NCI-H446 (cell line): ENCODE results near the gene PAX8.

Experiments used
- DNase-seq, 2 experiments: peaks; one replicate each; lab custom pipeline; 2025; lab: John Stamatoyannopoulos, UW

The PAX8 gene

GRCh38 chr2:113264713-113265403 lies 13.9 kb downstream of the PAX8 start:
- no peak for DNase-seq

DNA sequence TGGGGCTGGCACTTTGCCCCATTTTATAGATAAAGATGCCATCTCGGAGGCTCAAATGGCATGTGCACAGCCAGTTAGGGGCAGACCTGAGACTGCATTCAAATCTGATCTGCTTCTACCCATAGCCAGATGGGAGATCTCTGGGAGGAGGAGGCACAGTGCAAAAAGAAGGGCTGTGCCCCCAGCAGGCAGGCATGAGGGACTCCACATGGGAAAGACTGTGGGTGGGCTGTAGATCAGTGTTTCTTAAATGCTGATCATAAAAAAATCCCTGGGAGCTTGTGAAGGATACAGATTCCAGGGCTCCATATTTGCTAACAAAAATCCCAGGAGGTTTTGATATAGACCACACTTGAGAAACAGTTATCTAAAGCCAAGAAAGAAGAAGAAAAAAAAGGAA lies 15.2 kb downstream of the PAX8 start:
- no peak for DNase-seq

GRCh38 chr2:113260991-113261390 lies 17.7 kb downstream of the PAX8 start:
- no peak for DNase-seq

- DNase-seq = no peak
These were observed 20.1 kb downstream of the PAX8 start for GRCh38 chr2:113258471-113259147.

DNA sequence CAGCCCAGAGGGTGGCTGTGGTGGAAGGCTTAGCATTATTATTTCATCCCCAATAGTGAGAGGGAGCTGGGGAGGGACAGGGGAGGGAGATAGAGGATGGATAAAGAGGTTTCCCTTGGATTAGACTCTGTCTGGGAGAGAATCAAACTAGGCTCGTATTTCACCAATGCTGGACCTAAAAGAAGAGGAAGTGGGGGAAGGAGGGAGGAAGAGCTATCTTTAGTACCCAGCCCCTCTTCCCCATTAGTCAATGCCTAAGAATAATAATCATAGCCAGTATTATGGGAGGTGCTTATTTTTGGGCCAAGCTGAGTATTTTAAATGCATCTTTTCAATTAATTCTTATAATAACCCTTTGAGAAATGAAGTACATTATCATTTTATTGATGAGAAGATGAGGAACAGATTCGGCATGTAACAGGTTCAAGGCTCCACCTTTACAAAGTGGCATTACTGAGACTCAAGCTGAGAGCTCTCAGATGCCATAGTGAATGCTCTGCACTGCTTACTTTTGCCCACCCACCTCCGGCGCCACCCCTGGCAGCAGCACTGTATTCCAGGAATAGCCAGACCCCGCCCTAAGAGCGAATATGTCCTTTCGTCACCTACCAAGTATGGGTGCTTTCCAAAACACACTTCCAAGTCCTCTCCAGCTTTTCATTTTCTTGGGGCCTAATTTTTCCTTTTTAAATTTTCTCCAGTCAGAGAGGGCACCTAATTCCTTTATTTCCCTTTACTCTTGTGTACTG lies 21.0 kb downstream of the PAX8 start:
- no peak for DNase-seq

GRCh38 chr2:113255140-113256070 lies 23.3 kb downstream of the PAX8 start:
- no peak for DNase-seq

DNA sequence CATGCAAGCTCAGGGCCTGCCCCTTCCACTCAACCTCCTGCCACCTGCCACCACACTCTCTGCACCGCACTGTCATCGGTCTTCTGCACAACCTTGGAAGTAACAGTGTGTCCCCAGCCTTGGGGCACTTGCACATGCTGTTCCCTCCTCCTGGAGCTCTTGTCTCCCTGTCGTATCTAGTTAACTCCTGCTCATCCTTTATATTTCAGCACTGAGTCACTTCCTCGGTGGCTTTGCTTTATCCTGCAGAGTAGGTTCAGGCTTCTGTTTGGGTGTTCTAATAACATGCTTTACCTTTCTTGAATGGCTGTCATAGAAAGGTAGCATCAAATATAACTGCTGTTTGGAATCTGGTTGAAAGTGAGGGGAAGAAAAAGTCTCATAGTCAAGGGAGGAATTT lies 25.3 kb downstream of the PAX8 start:
- no peak for DNase-seq

- DNase-seq = no peak
These were observed 26.6 kb downstream of the PAX8 start for GRCh38 chr2:113252047-113252590.

GRCh38 chr2:113251118-113251517 lies 27.6 kb downstream of the PAX8 start:
- no peak for DNase-seq

DNA sequence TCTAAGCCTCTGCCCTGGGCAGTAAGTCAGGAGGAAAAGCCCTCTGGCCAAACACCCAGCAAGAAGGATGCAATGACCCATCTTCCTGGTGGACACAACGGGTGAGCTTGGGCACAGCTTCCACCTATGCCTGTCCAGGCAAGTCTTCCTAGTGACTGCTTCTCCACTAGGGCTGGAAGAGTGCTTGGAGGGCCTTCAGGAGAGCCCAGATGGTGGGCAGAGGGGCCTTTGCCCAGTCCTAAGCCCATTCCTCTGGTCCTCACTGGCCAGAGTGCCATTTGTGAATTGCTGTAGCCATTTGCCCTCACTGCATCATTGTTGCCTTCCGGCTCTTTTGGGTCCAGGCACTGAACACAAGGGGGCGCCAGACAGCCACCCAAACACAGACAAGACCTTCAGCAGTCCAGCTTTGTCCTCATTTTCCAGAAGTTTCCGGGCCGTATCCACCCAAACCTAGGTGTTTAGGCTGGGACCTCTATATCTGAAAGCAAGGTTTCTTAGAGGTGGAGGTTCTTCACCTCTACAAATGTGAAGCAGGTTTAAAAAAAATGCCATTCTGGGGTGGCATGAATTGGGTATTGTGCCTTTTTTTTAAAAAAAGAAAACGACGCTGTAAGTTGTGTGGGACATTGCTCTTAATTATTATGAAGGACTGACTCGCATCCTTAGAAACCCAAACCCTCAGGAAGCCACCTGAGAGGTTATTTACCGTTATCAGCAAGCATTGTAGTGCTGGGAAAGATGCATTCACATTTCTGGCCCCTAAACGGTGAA lies 29.5 kb downstream of the PAX8 start:
- peak; percentile 54 to 72 for DNase-seq

- no peak for DNase-seq
These were observed 32.1 kb downstream of the PAX8 start for GRCh38 chr2:113246606-113247005.

DNA sequence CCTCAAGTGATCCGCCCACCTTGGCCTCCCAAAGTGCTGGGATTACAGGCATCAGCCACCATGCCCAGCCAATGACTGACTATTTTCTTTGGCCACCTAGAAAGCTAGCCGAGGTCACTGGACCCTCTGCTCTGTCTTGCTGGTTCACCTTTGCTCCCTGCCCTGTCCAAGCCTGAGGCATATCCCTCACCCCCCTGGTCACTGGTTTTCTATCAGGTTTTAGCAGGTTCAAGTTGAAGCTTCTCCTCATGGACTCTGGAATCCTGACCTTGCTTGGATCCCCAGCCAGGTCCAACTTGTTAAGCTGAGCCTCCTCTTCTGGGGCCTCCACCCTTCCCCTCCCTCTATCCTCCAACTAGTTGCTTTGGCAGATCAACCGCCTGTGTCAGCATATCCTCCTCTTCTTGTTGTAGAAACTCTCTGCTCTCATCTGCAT lies 33.4 kb downstream of the PAX8 start:
- DNase-seq = no peak

- no peak for DNase-seq
These were observed 36.4 kb downstream of the PAX8 start for GRCh38 chr2:113242327-113242726.

- peak in 1 of 2 experiments; percentile 23 for DNase-seq
These were observed 37.5 kb downstream of the PAX8 start for GRCh38 chr2:113240915-113241911.

DNA sequence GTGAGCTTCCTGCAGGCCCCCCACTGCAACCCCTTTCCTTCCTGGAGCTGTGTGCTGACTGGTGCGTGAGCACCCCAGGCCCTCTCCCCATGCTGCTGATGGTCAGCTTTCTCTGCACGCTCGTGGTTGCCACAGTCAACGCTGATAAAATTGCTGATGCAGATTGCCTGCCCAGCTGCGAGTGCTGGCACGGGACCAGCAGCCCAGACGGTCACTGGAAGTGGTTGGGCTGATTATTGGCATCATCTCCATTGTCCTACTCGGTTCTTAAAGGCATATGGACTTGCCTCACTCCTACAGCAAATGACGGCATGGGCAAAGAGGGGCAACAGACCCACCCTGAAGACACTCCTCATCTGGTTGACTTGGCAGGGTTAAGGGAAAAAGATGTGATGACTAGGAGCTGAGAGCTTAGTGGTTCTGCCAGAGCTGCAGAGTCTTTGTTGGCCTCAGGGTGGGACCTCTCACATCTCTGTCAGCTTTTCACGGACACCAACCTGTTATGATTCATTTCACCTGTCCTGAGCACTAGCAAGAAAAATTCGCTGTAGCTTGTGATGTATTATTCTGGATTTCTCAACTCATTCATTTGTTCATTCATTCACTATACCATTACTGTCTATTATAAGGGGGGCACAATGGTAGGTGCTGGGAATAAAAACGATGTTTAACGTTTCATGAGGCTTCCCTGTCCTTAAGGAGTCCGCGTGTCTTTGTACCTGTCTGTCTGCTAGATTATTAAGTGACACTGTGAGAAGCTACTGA lies 38.4 kb downstream of the PAX8 start:
- DNase-seq = peak; percentile 49 to 90

DNA sequence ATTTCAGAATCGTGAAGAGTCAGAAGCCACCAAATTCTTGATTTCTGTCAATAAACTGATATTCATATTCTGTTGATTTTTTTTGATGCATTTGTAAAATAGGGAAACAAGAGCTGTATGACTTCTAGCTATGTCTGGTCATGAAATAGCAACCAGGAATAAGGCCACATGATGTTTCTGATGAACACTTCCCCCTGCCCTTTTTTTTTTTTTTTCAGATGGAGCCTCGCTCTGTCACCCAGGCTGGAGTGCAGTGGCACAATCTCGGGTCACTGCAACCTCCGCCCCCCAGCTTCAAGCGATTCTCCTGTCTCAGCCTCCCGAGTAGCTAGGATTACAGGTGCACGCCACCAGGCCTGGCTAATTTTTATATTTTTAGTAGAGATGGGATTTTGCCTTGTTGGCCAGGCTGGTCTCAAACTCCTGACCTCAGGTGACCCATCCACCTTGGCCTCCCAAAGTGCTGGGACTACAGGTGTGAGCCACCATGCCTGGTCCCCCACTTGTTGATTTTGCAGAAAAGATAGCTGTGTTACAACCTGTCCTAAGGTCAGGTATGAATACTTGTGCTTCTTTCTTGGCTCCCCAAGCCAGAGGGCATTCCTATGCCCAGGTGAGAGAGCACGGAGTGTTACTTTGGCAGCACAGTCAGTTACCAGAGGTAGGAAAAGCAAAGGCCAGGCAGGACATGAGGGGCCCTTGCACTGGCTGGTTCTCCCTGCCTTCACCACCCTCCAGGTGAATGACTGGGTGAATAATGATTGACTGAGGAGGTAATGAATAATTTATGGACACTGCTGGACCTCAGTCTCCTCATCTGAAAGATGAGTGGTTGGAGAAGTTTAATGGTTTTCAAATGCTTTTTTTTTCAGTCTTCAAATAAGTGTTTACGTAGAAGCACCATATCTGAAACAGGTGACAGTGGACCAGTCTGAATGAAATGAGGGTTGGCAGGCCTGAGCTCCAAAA lies 39.6 kb downstream of the PAX8 start:
- no peak for DNase-seq

- no peak for DNase-seq
These were observed 41.0 kb downstream of the PAX8 start for GRCh38 chr2:113237604-113238160.
